Renal cortex interstitium (tissue), 11 donors: ENCODE results near the gene MACROD1. TPM values are rescaled to one million over a fixed set of nuclear protein-coding genes. Genes with fewer than 3 reads are reported as not detected.
"Not testable (repeated sequence)": the region's sequence is repeated elsewhere in the genome, so short reads cannot be mapped to it uniquely, and the experiment has no call there.

Source experiments
- DNase-seq, 11 donors: peaks; one replicate each; pipeline ENCODE4 v3.0.0-alpha.2; 2013; ENCODE audit warnings: low read depth in 9 of 11, low spot score in 4 of 11; ENCODE audit errors: extremely low read depth in 1 of 11
- polyA plus RNA-seq, 3 donors: library from polyadenylated mRNA; unstranded; fragments of 120-200 nt; gene quantifications; one replicate each; pipeline ENCODE4 v1.2.1, GENCODE V29; 2013; ENCODE audit not compliant: insufficient read length in 3 of 3

MACROD1 gene
- polyA plus RNA-seq, 3 donors = 13.4 to 19.5 (median 17.8) TPM

- not testable (repeated sequence) for DNase-seq
Observed at GRCh38 chr11:64162769-64163168, 3.1 kb downstream of the MACROD1 start.

GRCh38 chr11:64161037-64161436 lies 4.9 kb downstream of the MACROD1 start:
- DNase-seq = no peak

GRCh38 chr11:64157631-64158394 lies 8.1 kb downstream of the MACROD1 start:
- no peak for DNase-seq

GRCh38 chr11:64156235-64157011 lies 9.5 kb downstream of the MACROD1 start:
- DNase-seq = no peak

GRCh38 chr11:64153812-64154211 lies 12.1 kb downstream of the MACROD1 start:
- no peak for DNase-seq

- peak in 1 of 11 donors; percentile 46 for DNase-seq
Observed at GRCh38 chr11:64152841-64153691, 12.8 kb downstream of the MACROD1 start.

- DNase-seq = no peak
Observed at GRCh38 chr11:64151337-64151736, 14.6 kb downstream of the MACROD1 start.

GRCh38 chr11:64150481-64151239 lies 15.3 kb downstream of the MACROD1 start:
- DNase-seq = peak in 2 of 11 donors; percentile 32 to 48

GRCh38 chr11:64150051-64150450 lies 15.9 kb downstream of the MACROD1 start:
- DNase-seq = no peak

- no peak for DNase-seq
Observed at GRCh38 chr11:64148917-64149617, 16.8 kb downstream of the MACROD1 start.

GRCh38 chr11:64148226-64148916 lies 17.5 kb downstream of the MACROD1 start:
- DNase-seq = peak in 8 of 11 donors; percentile 76 to 86 (median 81)

GRCh38 chr11:64146036-64146955 lies 19.6 kb downstream of the MACROD1 start:
- DNase-seq = no peak

- peak in 5 of 11 donors; percentile 63 to 79 (median 73) for DNase-seq
Observed at GRCh38 chr11:64144587-64145472, 21.1 kb downstream of the MACROD1 start.

GRCh38 chr11:64141081-64141783 lies 24.7 kb downstream of the MACROD1 start:
- DNase-seq = peak in 5 of 11 donors; percentile 55 to 70 (median 68)

- DNase-seq = no peak
Observed at GRCh38 chr11:64140082-64140481, 25.8 kb downstream of the MACROD1 start.
